LHCN-M2 (cell line): ENCODE measurements around the gene PLIN4. TPM values are rescaled to one million over a fixed set of nuclear protein-coding genes. Genes with fewer than 3 reads are reported as not detected.
"Not testable (repeated sequence)": the region's sequence is repeated elsewhere in the genome, so short reads cannot be mapped to it uniquely, and the experiment has no call there.

ENCODE experiments used
- DNase-seq: peaks from one replicate; pipeline ENCODE4 v3.0.0-alpha.2; 2012; ENCODE audit warnings: low read depth
- total RNA-seq: library from RNA; depleted of rRNA; stranded (reverse); fragments of >200 nt; gene quantifications from 2 replicates; pipeline ENCODE4 v1.2.3, GENCODE V29; 2014

The PLIN4 gene
- total RNA-seq, 1 experiment from 2014 or later: under 0.01 TPM

- DNase-seq: not testable (repeated sequence)
These were observed 9.1 kb upstream of the PLIN4 start for GRCh38 chr19:4527377-4527776.

- no peak for DNase-seq
These were observed 7.3 kb upstream of the PLIN4 start for GRCh38 chr19:4525563-4526002.

- DNase-seq: peak; percentile 37
These were observed 6.7 kb upstream of the PLIN4 start for GRCh38 chr19:4524808-4525562.

GRCh38 chr19:4523306-4524110 lies 5.2 kb upstream of the PLIN4 start:
- no peak for DNase-seq

- DNase-seq: no peak
These were observed 4.2 kb upstream of the PLIN4 start for GRCh38 chr19:4522291-4523002.

GRCh38 chr19:4521888-4522242 lies 3.6 kb upstream of the PLIN4 start:
- no peak for DNase-seq

GRCh38 chr19:4521170-4521887 lies 3.0 kb upstream of the PLIN4 start:
- no peak for DNase-seq

- DNase-seq: peak; percentile 27
These were observed 1.4 kb upstream of the PLIN4 start for GRCh38 chr19:4519521-4520277.

GRCh38 chr19:4519172-4519496 lies 848 bp upstream of the PLIN4 start:
- DNase-seq: no peak

GRCh38 chr19:4517451-4518057 lies 732 bp downstream of the PLIN4 start:
- no peak for DNase-seq

GRCh38 chr19:4516939-4517300 lies 1.4 kb downstream of the PLIN4 start:
- DNase-seq: peak; percentile 34

- DNase-seq: no peak
These were observed 1.9 kb downstream of the PLIN4 start for GRCh38 chr19:4516199-4516938.

GRCh38 chr19:4515732-4516131 lies 2.6 kb downstream of the PLIN4 start:
- no peak for DNase-seq

GRCh38 chr19:4513248-4513647 lies 5.0 kb downstream of the PLIN4 start:
- no peak for DNase-seq

- DNase-seq: no peak
These were observed 6.2 kb downstream of the PLIN4 start for GRCh38 chr19:4512070-4512469.

GRCh38 chr19:4511300-4512054 lies 6.8 kb downstream of the PLIN4 start:
- no peak for DNase-seq

- no peak for DNase-seq
These were observed 7.6 kb downstream of the PLIN4 start for GRCh38 chr19:4510435-4511255.

- no peak for DNase-seq
These were observed 9.6 kb downstream of the PLIN4 start for GRCh38 chr19:4508698-4509097.
